Suprapubic skin (tissue), 4 donors: ENCODE data around the gene PGA4.
"Not testable (repeated sequence)": the region's sequence is repeated elsewhere in the genome, so short reads cannot be mapped to it uniquely, and the experiment has no call there.

Experiments
- EP300 ChIP-seq: sonication (generic); formaldehyde crosslinking; IDR thresholded peaks from one replicate; pipeline ENCODE4 v1.6.1; 2017; ENCODE audit warnings: antibody characterized with exemption
- POLR2A ChIP-seq, 2 donors: fragments of 450-650 bp; IDR thresholded peaks; one replicate each; pipeline ENCODE4 v1.6.1; 2017; ENCODE audit warnings: antibody characterized with exemption in 2 of 2, mild to moderate bottlenecking in 2 of 2, moderate library complexity in 2 of 2
- POLR2AphosphoS5 ChIP-seq, 3 donors: sonication (generic); formaldehyde crosslinking; IDR thresholded peaks; one replicate each; pipeline ENCODE4 v1.6.1; 2017; ENCODE audit warnings: antibody characterized with exemption in 3 of 3
- TF ChIP-seq, protein P1 (sequence below), 2 donors: fragments of 200-600 bp in 1 of 2; fragments of 450-650 bp in 1 of 2; sonication (generic) in 1 of 2; IDR thresholded peaks; one replicate each; pipeline ENCODE4 v1.5.1; 2016 to 2019; ENCODE audit warnings: antibody characterized with exemption in 2 of 2, mild to moderate bottlenecking in 1 of 2, moderate library complexity in 1 of 2

DNA sequence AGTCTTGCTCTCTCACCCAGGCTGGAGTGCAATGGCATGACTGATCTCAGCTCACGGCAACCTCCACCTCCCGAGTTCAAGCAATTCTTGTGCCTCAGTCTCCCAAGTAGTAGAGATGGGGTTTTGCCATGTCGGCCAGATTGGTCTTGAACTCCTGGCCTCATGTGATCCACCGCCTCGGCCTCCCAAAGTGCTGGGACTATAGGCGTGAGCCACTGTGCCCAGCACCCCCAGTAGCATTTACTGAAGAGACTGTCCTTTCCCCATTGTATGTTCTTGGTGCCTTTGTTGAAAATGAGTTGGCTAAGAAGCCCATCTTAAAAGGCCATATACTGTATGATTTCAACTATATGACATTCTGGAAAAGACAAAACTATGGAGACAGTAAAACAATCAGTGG lies 41.9 kb upstream of the PGA4 start:
- TF ChIP-seq, protein P1, sequence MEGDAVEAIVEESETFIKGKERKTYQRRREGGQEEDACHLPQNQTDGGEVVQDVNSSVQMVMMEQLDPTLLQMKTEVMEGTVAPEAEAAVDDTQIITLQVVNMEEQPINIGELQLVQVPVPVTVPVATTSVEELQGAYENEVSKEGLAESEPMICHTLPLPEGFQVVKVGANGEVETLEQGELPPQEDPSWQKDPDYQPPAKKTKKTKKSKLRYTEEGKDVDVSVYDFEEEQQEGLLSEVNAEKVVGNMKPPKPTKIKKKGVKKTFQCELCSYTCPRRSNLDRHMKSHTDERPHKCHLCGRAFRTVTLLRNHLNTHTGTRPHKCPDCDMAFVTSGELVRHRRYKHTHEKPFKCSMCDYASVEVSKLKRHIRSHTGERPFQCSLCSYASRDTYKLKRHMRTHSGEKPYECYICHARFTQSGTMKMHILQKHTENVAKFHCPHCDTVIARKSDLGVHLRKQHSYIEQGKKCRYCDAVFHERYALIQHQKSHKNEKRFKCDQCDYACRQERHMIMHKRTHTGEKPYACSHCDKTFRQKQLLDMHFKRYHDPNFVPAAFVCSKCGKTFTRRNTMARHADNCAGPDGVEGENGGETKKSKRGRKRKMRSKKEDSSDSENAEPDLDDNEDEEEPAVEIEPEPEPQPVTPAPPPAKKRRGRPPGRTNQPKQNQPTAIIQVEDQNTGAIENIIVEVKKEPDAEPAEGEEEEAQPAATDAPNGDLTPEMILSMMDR (IDR thresholded peaks at IDR 0.05): not testable (repeated sequence)
- not testable (repeated sequence) for TF ChIP-seq POLR2AphosphoS5 (IDR thresholded peaks at IDR 0.05); POLR2A (IDR thresholded peaks at IDR 0.05); EP300
